ENCODE measurements around the gene REG4.
"Not testable (repeated sequence)": the region's sequence is repeated elsewhere in the genome, so short reads cannot be mapped to it uniquely, and the experiment has no call there.

The REG4 gene

DNA sequence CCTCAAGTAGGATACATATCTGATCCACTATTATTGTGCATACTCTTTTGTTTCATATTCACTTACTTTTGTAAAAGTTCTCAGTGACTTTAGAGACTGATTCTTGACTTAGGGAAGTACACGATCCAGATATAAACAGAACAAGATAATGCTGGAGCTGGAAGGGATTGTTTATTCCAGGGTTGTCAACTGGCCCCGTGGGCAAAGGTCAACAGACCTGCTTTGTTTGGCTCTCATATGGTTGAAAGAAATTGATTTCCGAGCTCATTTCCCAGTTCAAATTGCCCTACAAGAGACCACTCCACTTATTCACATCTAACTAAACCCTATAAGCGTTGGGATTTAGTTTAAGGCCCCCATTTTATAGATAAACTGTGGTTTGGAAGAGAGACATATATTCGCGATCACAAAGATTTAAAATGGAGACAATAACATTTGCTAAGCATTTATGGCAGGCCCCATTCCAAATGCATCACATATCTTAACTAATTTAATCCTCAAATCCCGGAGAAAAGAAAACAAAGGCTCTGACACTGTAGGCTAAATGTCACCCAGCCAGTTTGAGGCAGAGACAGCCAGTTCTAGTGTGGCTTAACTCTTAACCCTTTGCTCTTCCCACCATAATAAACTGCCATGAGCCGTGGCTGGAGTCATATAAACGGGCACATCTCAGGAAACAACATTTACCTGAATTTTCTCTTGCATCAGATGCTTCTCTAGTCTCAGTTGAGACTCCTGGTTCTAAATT is 20.6 kb downstream of the REG4 start:
- no peaks in the 10 kb centered on the region for H4K20me1 ChIP-seq (ENCODE audit: insufficient read depth, low read length, poor library complexity, severe bottlenecking)
- H3K4me2 ChIP-seq (ENCODE audit: low read depth, low read length, poor library complexity, severe bottlenecking), result no peak overlapping the region
- H3F3A ChIP-seq (ENCODE audit: low read depth), result no peaks in the 10 kb centered on the region
- H3K9me2 ChIP-seq (replicated peaks; ENCODE audit: low read depth, low read length), result no peaks in the 10 kb centered on the region
- no peak overlapping the region for H3K4me3 ChIP-seq (ENCODE audit: low read length, poor library complexity, severe bottlenecking)
- TF ChIP-seq CTCF (conservative IDR thresholded peaks at IDR 0.05; ENCODE audit: low read length), result no peak
- no peak for TF ChIP-seq EZH2phosphoT487 (IDR thresholded peaks at IDR 0.05; ENCODE audit: borderline replicate concordance)
- no peak overlapping the region for H3K9ac ChIP-seq (ENCODE audit: low read depth, low read length, poor library complexity, severe bottlenecking)
- no peaks in the 10 kb centered on the region for H3K27me3 ChIP-seq (ENCODE audit: insufficient read depth, low read length, poor library complexity, severe bottlenecking)
- no peaks in the 10 kb centered on the region for H3K9me3 ChIP-seq (ENCODE audit: insufficient read depth, low read depth, low read length)
- no peaks in the 10 kb centered on the region for H3K4me1 ChIP-seq (ENCODE audit: insufficient read depth, low read length, poor library complexity, severe bottlenecking)
- no peaks in the 10 kb centered on the region for H3K36me3 ChIP-seq (ENCODE audit: insufficient read depth, low read length)
- no peaks in the 10 kb centered on the region for H3K79me2 ChIP-seq (ENCODE audit: insufficient read depth, low read length)
- H2AFZ ChIP-seq (ENCODE audit: low read length), result peak overlapping the region; percentile 42; the same call in 1 of the 2 replicates

GRCh38 chr1:119787776-119788175 is 23.5 kb downstream of the REG4 start:
- no peaks in the 10 kb centered on the region for H3K79me2 ChIP-seq (ENCODE audit: insufficient read depth, low read length)
- H3K9me3 ChIP-seq (ENCODE audit: insufficient read depth, low read depth, low read length), result no peaks in the 10 kb centered on the region
- no peak for TF ChIP-seq EZH2phosphoT487 (IDR thresholded peaks at IDR 0.05; ENCODE audit: borderline replicate concordance)
- no peak for TF ChIP-seq CTCF (conservative IDR thresholded peaks at IDR 0.05; ENCODE audit: low read length)
- no peak overlapping the region for H3K4me2 ChIP-seq (ENCODE audit: low read depth, low read length, poor library complexity, severe bottlenecking)
- H2AFZ ChIP-seq (ENCODE audit: low read length), result no peak overlapping the region
- no peaks in the 10 kb centered on the region for H3K9me2 ChIP-seq (replicated peaks; ENCODE audit: low read depth, low read length)
- H3K36me3 ChIP-seq (ENCODE audit: insufficient read depth, low read length), result no peaks in the 10 kb centered on the region
- no peaks in the 10 kb centered on the region for H3F3A ChIP-seq (ENCODE audit: low read depth)
- H3K27me3 ChIP-seq (ENCODE audit: insufficient read depth, low read length, poor library complexity, severe bottlenecking), result no peaks in the 10 kb centered on the region
- H3K4me1 ChIP-seq (ENCODE audit: insufficient read depth, low read length, poor library complexity, severe bottlenecking), result no peaks in the 10 kb centered on the region
- no peak overlapping the region for H3K9ac ChIP-seq (ENCODE audit: low read depth, low read length, poor library complexity, severe bottlenecking)
- H3K4me3 ChIP-seq (ENCODE audit: low read length, poor library complexity, severe bottlenecking), result no peak overlapping the region
- no peaks in the 10 kb centered on the region for H4K20me1 ChIP-seq (ENCODE audit: insufficient read depth, low read length, poor library complexity, severe bottlenecking)

- H3K36me3 ChIP-seq (ENCODE audit: insufficient read depth, low read length); H2AFZ ChIP-seq (ENCODE audit: low read length); H3K27me3 ChIP-seq (ENCODE audit: insufficient read depth, low read length, poor library complexity, severe bottlenecking); H4K20me1 ChIP-seq (ENCODE audit: insufficient read depth, low read length, poor library complexity, severe bottlenecking); H3K9me3 ChIP-seq (ENCODE audit: insufficient read depth, low read depth, low read length); H3K9ac ChIP-seq (ENCODE audit: low read depth, low read length, poor library complexity, severe bottlenecking); H3K4me2 ChIP-seq (ENCODE audit: low read depth, low read length, poor library complexity, severe bottlenecking); H3K4me1 ChIP-seq (ENCODE audit: insufficient read depth, low read length, poor library complexity, severe bottlenecking); H3K9me2 ChIP-seq (replicated peaks; ENCODE audit: low read depth, low read length); H3K4me3 ChIP-seq (ENCODE audit: low read length, poor library complexity, severe bottlenecking); H3F3A ChIP-seq (ENCODE audit: low read depth); H3K79me2 ChIP-seq (ENCODE audit: insufficient read depth, low read length): not testable (repeated sequence)
These were observed 24.7 kb downstream of the REG4 start for GRCh38 chr1:119786473-119787050.

- not testable (repeated sequence) for H3K79me2 ChIP-seq (ENCODE audit: insufficient read depth, low read length); H3K9ac ChIP-seq (ENCODE audit: low read depth, low read length, poor library complexity, severe bottlenecking); H3F3A ChIP-seq (ENCODE audit: low read depth); H3K27me3 ChIP-seq (ENCODE audit: insufficient read depth, low read length, poor library complexity, severe bottlenecking); H2AFZ ChIP-seq (ENCODE audit: low read length); H3K36me3 ChIP-seq (ENCODE audit: insufficient read depth, low read length); H3K9me3 ChIP-seq (ENCODE audit: insufficient read depth, low read depth, low read length); H3K4me3 ChIP-seq (ENCODE audit: low read length, poor library complexity, severe bottlenecking); H3K9me2 ChIP-seq (replicated peaks; ENCODE audit: low read depth, low read length); H4K20me1 ChIP-seq (ENCODE audit: insufficient read depth, low read length, poor library complexity, severe bottlenecking); H3K4me1 ChIP-seq (ENCODE audit: insufficient read depth, low read length, poor library complexity, severe bottlenecking); H3K4me2 ChIP-seq (ENCODE audit: low read depth, low read length, poor library complexity, severe bottlenecking)
These were observed 25.2 kb downstream of the REG4 start for GRCh38 chr1:119786046-119786445.
